Keratinocyte (primary cell): ENCODE data around the gene SLC7A6.

Source experiments
- CTCF ChIP-seq, 3 experiments: IDR thresholded peaks in 1 of 3; conservative IDR thresholded peaks in 1 of 3; optimal IDR thresholded peaks in 1 of 3; 2 replicates in 2 of 3; 3 replicates in 1 of 3; pipeline versions ENCODE3 to v1.5.1; 2011; ENCODE audit warnings: low read length in 3 of 3, mild to moderate bottlenecking in 3 of 3, moderate library complexity in 2 of 3, control low read depth in 1 of 3, inconsistent platforms in 1 of 3; ENCODE audit not compliant: insufficient read depth in 2 of 3; ENCODE audit errors: extremely low read depth in 1 of 3
- EZH2 ChIP-seq: IDR thresholded peaks from one replicate; pipeline ENCODE4 v1.6.1; 2012; ENCODE audit warnings: inconsistent platforms, mild to moderate bottlenecking, low read length, moderate library complexity

GRCh38 chr16:68328151-68328859 is 64.0 kb downstream of the SLC7A6 start:
- TF ChIP-seq CTCF (optimal IDR thresholded peaks at IDR 0.05 in 1 of 3, IDR thresholded peaks at IDR 0.05 in 1 of 3, conservative IDR thresholded peaks at IDR 0.05 in 1 of 3; ENCODE audit: extremely low read depth in 1 of 3, insufficient read depth in 2 of 3, low read length in 3 of 3): peak; percentile 92 to 99 (median 92)
- no peak for TF ChIP-seq EZH2
